Smooth muscle cell (in vitro differentiated cells): Measurements from ENCODE around the gene ICOSLG. TPM values are rescaled to one million over a fixed set of nuclear protein-coding genes. Genes with fewer than 3 reads are reported as not detected.

ENCODE experiments used
- DNase-seq: peaks from one replicate; lab custom pipeline; 2025; ENCODE audit not compliant: unreplicated experiment; lab: John Stamatoyannopoulos, UW
- H2AFZ ChIP-seq: fragments of 200-600 bp; sonication (generic); 2 replicates; pipeline ENCODE4 v1.6.0; 2016; ENCODE audit warnings: antibody characterized with exemption, low read depth, mild to moderate bottlenecking
- H3F3A ChIP-seq: fragments of 200-600 bp; sonication (generic); 2 replicates; pipeline ENCODE4 v1.6.0; 2017; ENCODE audit warnings: antibody characterized with exemption, low read depth
- H3K27ac ChIP-seq: fragments of 200-600 bp; sonication (generic); 2 replicates; pipeline ENCODE4 v1.5.1; 2016; ENCODE audit warnings: low read depth, mild to moderate bottlenecking
- H3K27me3 ChIP-seq: fragments of 200-600 bp; sonication (generic); 2 replicates; pipeline ENCODE4 v1.6.1; 2016; ENCODE audit warnings: low read depth, mild to moderate bottlenecking
- H3K36me3 ChIP-seq: fragments of 200-600 bp; sonication (generic); 2 replicates; pipeline ENCODE4 v1.5.1; 2016; ENCODE audit warnings: low read depth
- H3K4me1 ChIP-seq: fragments of 200-600 bp; sonication (generic); 2 replicates; pipeline ENCODE4 v1.5.1; 2016; ENCODE audit warnings: low read depth
- H3K4me2 ChIP-seq: fragments of 200-600 bp; sonication (generic); 2 replicates; pipeline ENCODE4 v1.6.0; 2016; ENCODE audit warnings: mild to moderate bottlenecking
- H3K4me3 ChIP-seq: fragments of 200-600 bp; sonication (generic); 2 replicates; pipeline ENCODE4 v1.5.1; 2016; ENCODE audit warnings: mild to moderate bottlenecking
- H3K79me2 ChIP-seq: fragments of 200-600 bp; sonication (generic); 2 replicates; pipeline ENCODE4 v1.6.0; 2016; ENCODE audit warnings: low read depth, mild to moderate bottlenecking
- H3K9ac ChIP-seq: fragments of 200-600 bp; sonication (generic); 2 replicates; pipeline ENCODE4 v1.6.0; 2016; ENCODE audit warnings: low read depth
- H3K9me3 ChIP-seq: fragments of 200-600 bp; sonication (generic); replicated peaks from 2 replicates; pipeline ENCODE4 v1.5.1; 2016; ENCODE audit warnings: low read depth
- H4K20me1 ChIP-seq: fragments of 200-600 bp; sonication (generic); 2 replicates; pipeline ENCODE4 v1.6.0; 2016; ENCODE audit warnings: low read depth
- WGBS: methylation state at CpG from one replicate; pipeline ENCODE4 v1.1.7; 2016; ENCODE audit warnings: low lambda C conversion rate; 5-methylcytosine and 5-hydroxymethylcytosine counted together
- polyA plus RNA-seq: library from polyadenylated mRNA; unstranded; fragments of >200 nt; fragmentation: Nextera tagmentation; extraction: Ambion mirVana; gene quantifications from 2 replicates; pipeline ENCODE4 v1.2.1, GENCODE V29; 2016
- total RNA-seq: library from RNA; depleted of rRNA; stranded (reverse); fragments of >200 nt; gene quantifications from 2 replicates; pipeline ENCODE4 v1.2.3, GENCODE V29; 2014
- TF ChIP-seq, protein P1 (sequence below): fragments of 200-600 bp; sonication (generic); IDR thresholded peaks from 2 replicates; pipeline ENCODE4 v1.5.1; 2017; ENCODE audit warnings: borderline replicate concordance, mild to moderate bottlenecking, antibody characterized with exemption; ENCODE audit not compliant: insufficient read depth, poor library complexity, severe bottlenecking

Gene ICOSLG
- total and polyA plus RNA-seq, 2 experiments from 2014 or later: 1.0 to 1.3 TPM

DNA sequence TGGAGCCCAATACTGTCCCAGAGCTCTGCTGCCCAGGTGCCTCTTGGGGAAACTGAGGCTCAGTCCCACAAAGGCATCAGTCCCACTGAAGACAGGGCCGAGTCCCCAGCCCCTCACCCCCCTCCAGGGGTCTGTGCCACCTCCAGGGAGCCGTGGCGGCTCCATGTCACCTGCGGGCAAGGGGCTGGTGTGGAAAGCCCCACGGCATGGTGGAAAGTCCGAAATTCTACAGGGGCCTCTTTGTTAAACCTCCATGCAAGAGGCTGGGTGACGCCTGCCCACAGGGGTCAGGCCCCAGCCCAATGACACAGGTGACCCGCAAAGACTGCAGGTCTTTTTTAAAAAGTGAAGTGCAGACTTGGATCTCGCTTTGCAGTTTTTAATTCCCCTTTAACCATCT lies 41.6 kb upstream of the ICOSLG start:
- H4K20me1 ChIP-seq: no peaks in the 10 kb centered on the region

DNA sequence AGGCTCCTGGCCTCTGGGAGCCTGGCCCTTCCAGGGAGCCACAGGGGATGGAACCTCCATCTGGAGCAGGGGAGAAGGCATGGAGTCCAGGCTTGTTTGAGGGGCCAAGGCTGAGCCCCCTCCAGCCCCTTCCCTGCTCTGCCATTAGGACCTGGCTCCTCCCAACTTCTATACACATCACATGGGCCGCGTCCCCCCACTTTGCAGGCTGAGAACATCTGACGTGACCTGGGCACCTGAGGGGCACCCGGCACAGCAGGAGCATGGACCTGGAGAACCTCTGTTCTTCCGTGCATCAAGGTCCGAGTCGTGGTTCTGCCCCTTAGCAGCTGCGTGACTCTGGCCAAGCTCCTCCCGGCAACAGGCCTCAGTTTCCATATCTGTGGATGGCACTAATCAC lies 41.1 kb upstream of the ICOSLG start:
- no peaks in the 10 kb centered on the region for H4K20me1 ChIP-seq
- no peaks in the 10 kb centered on the region for H3K79me2 ChIP-seq
- no peak overlapping the region for H3K4me2 ChIP-seq
- H3K9ac ChIP-seq: no peak overlapping the region
- H3K27me3 ChIP-seq: no peaks in the 10 kb centered on the region
- H2AFZ ChIP-seq: no peak overlapping the region
- H3K4me1 ChIP-seq: peaks cover 11% of the 10 kb centered on the region
- H3K36me3 ChIP-seq: no peaks in the 10 kb centered on the region
- DNase-seq: no peak
- no peaks in the 10 kb centered on the region for H3F3A ChIP-seq
- WGBS: 94% methylated on average over 9 of the region's 9 CpGs
- TF ChIP-seq, protein P1, sequence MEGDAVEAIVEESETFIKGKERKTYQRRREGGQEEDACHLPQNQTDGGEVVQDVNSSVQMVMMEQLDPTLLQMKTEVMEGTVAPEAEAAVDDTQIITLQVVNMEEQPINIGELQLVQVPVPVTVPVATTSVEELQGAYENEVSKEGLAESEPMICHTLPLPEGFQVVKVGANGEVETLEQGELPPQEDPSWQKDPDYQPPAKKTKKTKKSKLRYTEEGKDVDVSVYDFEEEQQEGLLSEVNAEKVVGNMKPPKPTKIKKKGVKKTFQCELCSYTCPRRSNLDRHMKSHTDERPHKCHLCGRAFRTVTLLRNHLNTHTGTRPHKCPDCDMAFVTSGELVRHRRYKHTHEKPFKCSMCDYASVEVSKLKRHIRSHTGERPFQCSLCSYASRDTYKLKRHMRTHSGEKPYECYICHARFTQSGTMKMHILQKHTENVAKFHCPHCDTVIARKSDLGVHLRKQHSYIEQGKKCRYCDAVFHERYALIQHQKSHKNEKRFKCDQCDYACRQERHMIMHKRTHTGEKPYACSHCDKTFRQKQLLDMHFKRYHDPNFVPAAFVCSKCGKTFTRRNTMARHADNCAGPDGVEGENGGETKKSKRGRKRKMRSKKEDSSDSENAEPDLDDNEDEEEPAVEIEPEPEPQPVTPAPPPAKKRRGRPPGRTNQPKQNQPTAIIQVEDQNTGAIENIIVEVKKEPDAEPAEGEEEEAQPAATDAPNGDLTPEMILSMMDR: no peak
- no peak overlapping the region for H3K27ac ChIP-seq
- H3K9me3 ChIP-seq: no peaks in the 10 kb centered on the region
- H3K4me3 ChIP-seq: no peak overlapping the region

More for the DNA sequence above, 41.6 kb upstream of the ICOSLG start:
- Histone ChIP-seq H3K4me1 (peaks cover 11% of the 10 kb centered on the region), H3K27ac (no peak overlapping the region), H3K9me3 (no peaks in the 10 kb centered on the region), H3K4me3 (no peak overlapping the region), H3K79me2 (no peaks in the 10 kb centered on the region), H3F3A (no peaks in the 10 kb centered on the region), H2AFZ (no peak overlapping the region), H3K36me3 (no peaks in the 10 kb centered on the region), H3K9ac (no peak overlapping the region), H3K27me3 (no peaks in the 10 kb centered on the region), H3K4me2 (no peak overlapping the region)
- DNase-seq: no peak
- WGBS: 91% methylated on average over 9 of the region's 9 CpGs
- TF ChIP-seq, protein P1: no peak

DNA sequence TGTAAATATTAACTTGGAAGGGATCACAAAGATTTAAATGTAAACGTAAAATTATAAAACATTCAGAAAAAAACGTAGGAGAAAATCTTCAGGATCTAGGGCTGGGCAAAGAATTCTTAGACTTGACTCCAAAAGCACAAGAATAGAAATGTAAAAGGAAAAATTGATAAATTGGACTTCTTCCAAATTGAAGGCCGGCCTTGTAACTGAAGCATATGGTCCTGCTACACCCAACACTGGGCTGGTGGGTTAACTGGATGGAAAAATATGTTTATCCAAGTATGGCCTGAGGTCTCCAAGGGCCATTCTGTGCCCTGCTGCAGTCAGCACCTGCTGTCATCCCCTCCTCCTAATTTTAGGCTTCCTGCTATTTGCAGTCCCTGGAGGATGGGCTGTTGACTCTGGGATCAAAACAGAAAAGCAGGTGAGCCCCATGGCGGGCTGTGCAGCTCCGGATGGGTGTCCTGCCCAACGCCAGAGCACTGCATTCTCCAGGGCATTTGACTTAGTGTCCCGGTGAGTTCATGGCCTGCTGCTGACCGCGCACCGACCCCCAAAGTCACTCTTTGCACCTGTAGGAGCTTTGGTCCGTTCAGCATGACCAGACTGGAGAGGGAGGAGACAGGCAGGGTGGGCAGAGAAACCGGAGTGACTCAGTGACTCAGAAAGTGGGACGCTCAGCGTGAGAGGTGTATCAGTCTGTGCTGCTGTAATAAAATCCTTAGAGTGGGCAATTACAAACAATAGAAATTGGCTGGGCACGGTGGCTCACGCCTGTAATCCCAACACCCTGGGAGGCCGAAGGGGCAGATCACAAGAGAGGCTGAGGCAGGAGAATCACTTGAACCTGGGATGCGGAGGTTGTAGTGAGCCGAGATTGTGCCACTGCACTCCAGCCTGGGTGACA lies 38.9 kb upstream of the ICOSLG start:
- DNase-seq: no peak
- no peak overlapping the region for H3K9ac ChIP-seq
- H3K27me3 ChIP-seq: no peaks in the 10 kb centered on the region
- H3K36me3 ChIP-seq: no peaks in the 10 kb centered on the region
- H2AFZ ChIP-seq: no peak overlapping the region
- H3K4me3 ChIP-seq: no peak overlapping the region
- peaks cover 11% of the 10 kb centered on the region for H3K4me1 ChIP-seq
- no peaks in the 10 kb centered on the region for H4K20me1 ChIP-seq
- H3K4me2 ChIP-seq: no peak overlapping the region
- no peaks in the 10 kb centered on the region for H3K79me2 ChIP-seq
- no peak overlapping the region for H3K27ac ChIP-seq
- TF ChIP-seq, protein P1: no peak
- H3K9me3 ChIP-seq: no peaks in the 10 kb centered on the region
- WGBS: 91% methylated on average over 19 of the region's 19 CpGs
- no peaks in the 10 kb centered on the region for H3F3A ChIP-seq
